ENCODE data around the gene CPLANE2. TPM values are rescaled to one million over a fixed set of nuclear protein-coding genes. Genes with fewer than 3 reads are reported as not detected.

CPLANE2 gene
- total RNA-seq, 1 donor from 2014 or later, result 9.1 TPM

GRCh38 chr1:16184557-16185303 is 52.3 kb downstream of the CPLANE2 start:
- Histone ChIP-seq H3K4me1 (peaks cover 45% of the 10 kb centered on the region), H3K27me3 (ENCODE audit: low read depth) (no peaks in the 10 kb centered on the region), H3K4me3 (no peak overlapping the region), H3K27ac (no peak overlapping the region), H3K36me3 (no peaks in the 10 kb centered on the region), H3K9me3 (no peaks in the 10 kb centered on the region)
- no peak for TF ChIP-seq CTCF (IDR thresholded peaks at IDR 0.05)
- intact Hi-C loops (cut with DNase I), result loop anchor here (5.0 kb wide), 1 partner anchor 102 kb away; no protein-coding TSS in a partner anchor
- DNase-seq (peak; percentile 43), ATAC-seq (no peak)

GRCh38 chr1:16183765-16184556 is 53.0 kb downstream of the CPLANE2 start:
- no peaks in the 10 kb centered on the region for H3K36me3 ChIP-seq
- DNase-seq (no peak), ATAC-seq (no peak)
- H3K9me3 ChIP-seq, result no peaks in the 10 kb centered on the region
- intact Hi-C loops (cut with DNase I), result no loop called here
- TF ChIP-seq CTCF (IDR thresholded peaks at IDR 0.05), result no peak
- no peak overlapping the region for H3K27ac ChIP-seq
- peaks cover 50% of the 10 kb centered on the region for H3K4me1 ChIP-seq
- no peaks in the 10 kb centered on the region for H3K27me3 ChIP-seq (ENCODE audit: low read depth)
- H3K4me3 ChIP-seq, result no peak overlapping the region

GRCh38 chr1:16183179-16183578 is 53.8 kb downstream of the CPLANE2 start:
- intact Hi-C loops (cut with DNase I), result no loop called here
- H3K27me3 ChIP-seq (ENCODE audit: low read depth), result no peaks in the 10 kb centered on the region
- TF ChIP-seq CTCF (IDR thresholded peaks at IDR 0.05), result no peak
- peak overlapping the region; percentile 89 for H3K27ac ChIP-seq
- ATAC-seq, result peak; percentile 81 to 83
- DNase-seq, result peak; percentile 88
- H3K4me3 ChIP-seq, result no peak overlapping the region
- H3K4me1 ChIP-seq, result peaks cover 57% of the 10 kb centered on the region
- no peaks in the 10 kb centered on the region for H3K9me3 ChIP-seq
- no peaks in the 10 kb centered on the region for H3K36me3 ChIP-seq

GRCh38 chr1:16181887-16182719 is 54.9 kb downstream of the CPLANE2 start:
- Histone ChIP-seq H3K36me3 (no peaks in the 10 kb centered on the region), H3K4me3 (no peak overlapping the region), H3K27ac (peak overlapping the region; percentile 89), H3K27me3 (ENCODE audit: low read depth) (no peaks in the 10 kb centered on the region), H3K9me3 (no peaks in the 10 kb centered on the region), H3K4me1 (peaks cover 57% of the 10 kb centered on the region)
- TF ChIP-seq CTCF (IDR thresholded peaks at IDR 0.05), result no peak
- peak; percentile 88 to 89 for ATAC-seq
- intact Hi-C loops (cut with DNase I), result no loop called here
- DNase-seq, result peak; percentile 86

Other genes starting within 250 kb of the CPLANE2 start
- gene SRARP, start 232.9 kb downstream of the CPLANE2 start, total RNA-seq, result 0.21 TPM
- gene HSPB7, start 219.1 kb downstream of the CPLANE2 start, total RNA-seq, result 4.9 TPM
- 0.65 TPM for gene CLCNKA, start 215.1 kb downstream of the CPLANE2 start, total RNA-seq
- gene CLCNKB, start 193.4 kb downstream of the CPLANE2 start, total RNA-seq, result 0.18 TPM
- not detected for gene FAM131C, start 163.5 kb downstream of the CPLANE2 start, total RNA-seq
- 20.4 TPM for gene EPHA2, start 81.1 kb downstream of the CPLANE2 start, total RNA-seq
- gene ARHGEF19, start 24.5 kb downstream of the CPLANE2 start, total RNA-seq, result 15.6 TPM
- gene FBXO42, start 115.3 kb upstream of the CPLANE2 start, total RNA-seq, result 21.5 TPM
- gene SZRD1, start 130.1 kb upstream of the CPLANE2 start, total RNA-seq, result 111 TPM
- not detected for gene SPATA21, start 200.2 kb upstream of the CPLANE2 start, total RNA-seq
- 97.7 TPM for gene NECAP2, start 203.5 kb upstream of the CPLANE2 start, total RNA-seq

Data from lower lobe of right lung (tissue), 2 donors.